Liver (tissue), 3 donors: ENCODE results near the gene TMEM218.
A peak's percentile ranks its signal among the peaks of the same experiment; 100 is the strongest.

ENCODE experiments used
- GABPA ChIP-seq, 2 donors: IDR thresholded peaks in 1 of 2; conservative IDR thresholded peaks in 1 of 2; 2 replicates each; pipeline ENCODE4 v1.6.1; 2016; ENCODE audit warnings: antibody characterized with exemption in 2 of 2, mild to moderate bottlenecking in 1 of 2, moderate library complexity in 1 of 2
- SP1 ChIP-seq: IDR thresholded peaks from 2 replicates; pipeline ENCODE4 v1.6.1; 2018; ENCODE audit warnings: antibody characterized with exemption, mild to moderate bottlenecking
- TF ChIP-seq, protein P1 (sequence below): fragments of 150-350 bp; IDR thresholded peaks from 2 replicates; pipeline ENCODE4 v1.5.1; 2017; ENCODE audit warnings: improper control_type of control experiment, low read depth, low read length; ENCODE audit not compliant: missing input control
- donor health status: healthy.
- donor health status: healthy.

DNA sequence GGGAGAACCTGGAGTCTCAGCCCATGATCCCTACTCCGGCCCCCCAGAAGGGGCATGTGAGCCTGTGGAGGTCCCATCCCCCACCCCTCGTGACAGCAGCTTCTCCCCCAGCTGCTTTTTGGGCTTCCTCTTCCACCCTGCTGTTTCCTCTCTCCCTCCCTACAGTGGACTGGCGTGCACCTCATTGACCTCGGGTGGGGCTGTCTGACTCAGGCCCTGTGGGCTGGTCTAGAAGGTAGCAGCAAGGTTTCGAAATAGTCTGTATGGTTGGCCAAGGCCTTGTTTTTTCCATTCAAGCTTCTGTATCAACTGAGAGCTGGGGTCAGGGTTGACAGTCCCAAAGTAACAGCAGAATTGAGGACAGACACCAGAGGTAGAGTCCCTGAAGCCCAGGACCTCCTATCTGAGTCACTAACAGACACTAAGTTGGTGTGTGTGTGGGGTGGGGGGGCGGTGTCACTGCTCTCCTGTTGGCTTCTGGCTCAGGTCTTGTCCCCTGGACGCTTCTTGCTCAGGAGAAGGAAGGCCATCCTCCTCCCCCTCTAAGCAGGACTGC lies 40.6 kb downstream of the TMEM218 start:
- TF ChIP-seq, protein P1, sequence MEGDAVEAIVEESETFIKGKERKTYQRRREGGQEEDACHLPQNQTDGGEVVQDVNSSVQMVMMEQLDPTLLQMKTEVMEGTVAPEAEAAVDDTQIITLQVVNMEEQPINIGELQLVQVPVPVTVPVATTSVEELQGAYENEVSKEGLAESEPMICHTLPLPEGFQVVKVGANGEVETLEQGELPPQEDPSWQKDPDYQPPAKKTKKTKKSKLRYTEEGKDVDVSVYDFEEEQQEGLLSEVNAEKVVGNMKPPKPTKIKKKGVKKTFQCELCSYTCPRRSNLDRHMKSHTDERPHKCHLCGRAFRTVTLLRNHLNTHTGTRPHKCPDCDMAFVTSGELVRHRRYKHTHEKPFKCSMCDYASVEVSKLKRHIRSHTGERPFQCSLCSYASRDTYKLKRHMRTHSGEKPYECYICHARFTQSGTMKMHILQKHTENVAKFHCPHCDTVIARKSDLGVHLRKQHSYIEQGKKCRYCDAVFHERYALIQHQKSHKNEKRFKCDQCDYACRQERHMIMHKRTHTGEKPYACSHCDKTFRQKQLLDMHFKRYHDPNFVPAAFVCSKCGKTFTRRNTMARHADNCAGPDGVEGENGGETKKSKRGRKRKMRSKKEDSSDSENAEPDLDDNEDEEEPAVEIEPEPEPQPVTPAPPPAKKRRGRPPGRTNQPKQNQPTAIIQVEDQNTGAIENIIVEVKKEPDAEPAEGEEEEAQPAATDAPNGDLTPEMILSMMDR, result no peak
- TF ChIP-seq GABPA (IDR thresholded peaks at IDR 0.05 in 1 of 2, conservative IDR thresholded peaks at IDR 0.05 in 1 of 2), result no peak
- TF ChIP-seq SP1, result peak; percentile 78
